ENCODE data around the gene PLXNA4. TPM values are rescaled to one million over a fixed set of nuclear protein-coding genes. Genes with fewer than 3 reads are reported as not detected.
"Not testable (repeated sequence)": the region's sequence is repeated elsewhere in the genome, so short reads cannot be mapped to it uniquely, and the experiment has no call there.

The PLXNA4 gene
- total RNA-seq, 1 donor from 2014 or later = 14.0 TPM

GRCh38 chr7:132171130-132171576, 405.1 kb downstream of the PLXNA4 start:
- Histone ChIP-seq H3K4me3 (no peak overlapping the region), H3K27me3 (no peaks in the 10 kb centered on the region), H3K9me3 (no peaks in the 10 kb centered on the region), H3K4me1 (no peaks in the 10 kb centered on the region), H3K27ac (no peak overlapping the region), H3K36me3 (no peaks in the 10 kb centered on the region)
- TF ChIP-seq POLR2A (IDR thresholded peaks at IDR 0.05) (no peak), POLR2AphosphoS5 (IDR thresholded peaks at IDR 0.05; ENCODE audit: insufficient read depth in 1 of 2, low read depth in 1 of 2) (no peak)
- TF ChIP-seq, protein P1, sequence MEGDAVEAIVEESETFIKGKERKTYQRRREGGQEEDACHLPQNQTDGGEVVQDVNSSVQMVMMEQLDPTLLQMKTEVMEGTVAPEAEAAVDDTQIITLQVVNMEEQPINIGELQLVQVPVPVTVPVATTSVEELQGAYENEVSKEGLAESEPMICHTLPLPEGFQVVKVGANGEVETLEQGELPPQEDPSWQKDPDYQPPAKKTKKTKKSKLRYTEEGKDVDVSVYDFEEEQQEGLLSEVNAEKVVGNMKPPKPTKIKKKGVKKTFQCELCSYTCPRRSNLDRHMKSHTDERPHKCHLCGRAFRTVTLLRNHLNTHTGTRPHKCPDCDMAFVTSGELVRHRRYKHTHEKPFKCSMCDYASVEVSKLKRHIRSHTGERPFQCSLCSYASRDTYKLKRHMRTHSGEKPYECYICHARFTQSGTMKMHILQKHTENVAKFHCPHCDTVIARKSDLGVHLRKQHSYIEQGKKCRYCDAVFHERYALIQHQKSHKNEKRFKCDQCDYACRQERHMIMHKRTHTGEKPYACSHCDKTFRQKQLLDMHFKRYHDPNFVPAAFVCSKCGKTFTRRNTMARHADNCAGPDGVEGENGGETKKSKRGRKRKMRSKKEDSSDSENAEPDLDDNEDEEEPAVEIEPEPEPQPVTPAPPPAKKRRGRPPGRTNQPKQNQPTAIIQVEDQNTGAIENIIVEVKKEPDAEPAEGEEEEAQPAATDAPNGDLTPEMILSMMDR (IDR thresholded peaks at IDR 0.05) = no peak
- intact Hi-C loops (cut with DNase I) = no loop called here
- no peak for DNase-seq (ENCODE audit: extremely low spot score in 2 of 2)

DNA sequence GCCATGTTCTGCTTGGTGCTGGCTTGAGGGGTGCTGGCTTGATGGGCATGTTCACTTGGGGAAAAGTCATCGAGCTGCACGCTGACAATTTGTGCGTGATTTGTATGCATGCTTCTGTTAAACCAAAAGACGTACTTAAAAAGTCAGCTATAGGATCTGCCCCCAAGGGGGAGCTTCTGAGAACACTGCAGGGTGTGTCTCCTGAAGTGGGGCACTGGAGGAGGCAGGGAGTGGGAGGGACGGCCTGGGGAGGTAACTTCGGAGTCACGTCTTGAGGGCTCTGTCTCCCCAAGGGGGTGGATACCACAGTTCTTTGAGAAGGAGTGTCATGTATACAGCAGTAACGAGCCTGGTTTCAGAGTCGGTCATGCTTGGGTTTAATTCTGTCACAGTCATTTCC, 406.5 kb downstream of the PLXNA4 start:
- Histone ChIP-seq H3K36me3 (no peaks in the 10 kb centered on the region), H3K27ac (no peak overlapping the region), H3K9me3 (no peaks in the 10 kb centered on the region), H3K4me1 (no peaks in the 10 kb centered on the region), H3K4me3 (no peak overlapping the region), H3K27me3 (no peaks in the 10 kb centered on the region)
- no peak for DNase-seq (ENCODE audit: extremely low spot score in 2 of 2)
- TF ChIP-seq POLR2AphosphoS5 (IDR thresholded peaks at IDR 0.05; ENCODE audit: insufficient read depth in 1 of 2, low read depth in 1 of 2) = no peak
- TF ChIP-seq, protein P1 (IDR thresholded peaks at IDR 0.05) = no peak
- TF ChIP-seq POLR2A (IDR thresholded peaks at IDR 0.05) = no peak
- intact Hi-C loops (cut with DNase I) = no loop called here

DNA sequence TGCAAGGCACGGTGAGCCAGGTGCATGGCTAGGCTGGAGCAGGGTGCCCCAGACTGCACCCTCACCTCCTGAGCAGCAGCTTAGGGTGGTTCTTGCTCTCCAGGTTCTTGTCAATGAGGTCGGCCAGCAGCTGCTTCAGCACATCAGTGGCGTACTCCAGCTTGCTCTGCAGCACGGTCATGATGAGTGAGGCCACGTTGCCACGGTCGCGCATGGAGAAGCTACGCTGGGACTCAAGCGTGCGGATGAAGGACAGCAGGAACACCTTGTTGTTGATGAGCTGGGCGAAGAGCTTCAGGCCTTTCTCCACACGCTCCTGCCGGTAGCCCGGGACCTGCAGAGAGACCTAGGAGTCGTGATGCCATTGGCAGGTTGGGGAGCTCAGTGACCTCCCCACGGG, 408.0 kb downstream of the PLXNA4 start:
- H3K4me1 ChIP-seq = no peaks in the 10 kb centered on the region
- TF ChIP-seq, protein P1 (IDR thresholded peaks at IDR 0.05) = no peak
- TF ChIP-seq POLR2AphosphoS5 (IDR thresholded peaks at IDR 0.05; ENCODE audit: insufficient read depth in 1 of 2, low read depth in 1 of 2) (no peak), POLR2A (IDR thresholded peaks at IDR 0.05) (no peak)
- H3K36me3 ChIP-seq = no peaks in the 10 kb centered on the region
- no peak overlapping the region for H3K27ac ChIP-seq
- no peak for DNase-seq (ENCODE audit: extremely low spot score in 2 of 2)
- no peak overlapping the region for H3K4me3 ChIP-seq
- intact Hi-C loops (cut with DNase I) = no loop called here
- H3K27me3 ChIP-seq = no peaks in the 10 kb centered on the region
- H3K9me3 ChIP-seq = no peaks in the 10 kb centered on the region

DNA sequence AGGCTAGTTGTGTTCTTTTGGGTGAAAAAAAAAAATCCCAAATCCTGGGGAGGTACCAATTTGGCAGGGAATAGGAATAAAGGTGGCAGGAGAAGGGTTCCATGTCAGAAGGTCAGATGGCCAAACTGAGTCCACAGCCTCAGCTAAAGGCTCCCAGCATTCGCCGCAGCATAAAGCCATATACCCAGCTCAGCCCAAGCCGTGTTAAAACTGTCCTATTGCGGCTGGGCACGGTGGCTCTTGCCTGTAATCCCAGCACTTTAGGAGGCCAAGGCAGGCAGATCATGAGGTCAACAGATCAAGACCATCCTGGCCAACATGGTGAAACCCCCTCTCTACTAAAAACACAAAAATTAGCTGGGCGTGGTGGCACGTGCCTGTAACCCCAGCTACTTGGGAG, 410.6 kb downstream of the PLXNA4 start:
- H3K27ac ChIP-seq; H3K9me3 ChIP-seq; intact Hi-C loops (cut with DNase I); H3K4me1 ChIP-seq; H3K27me3 ChIP-seq; DNase-seq (ENCODE audit: extremely low spot score in 2 of 2); H3K36me3 ChIP-seq; H3K4me3 ChIP-seq: not testable (repeated sequence)

DNA sequence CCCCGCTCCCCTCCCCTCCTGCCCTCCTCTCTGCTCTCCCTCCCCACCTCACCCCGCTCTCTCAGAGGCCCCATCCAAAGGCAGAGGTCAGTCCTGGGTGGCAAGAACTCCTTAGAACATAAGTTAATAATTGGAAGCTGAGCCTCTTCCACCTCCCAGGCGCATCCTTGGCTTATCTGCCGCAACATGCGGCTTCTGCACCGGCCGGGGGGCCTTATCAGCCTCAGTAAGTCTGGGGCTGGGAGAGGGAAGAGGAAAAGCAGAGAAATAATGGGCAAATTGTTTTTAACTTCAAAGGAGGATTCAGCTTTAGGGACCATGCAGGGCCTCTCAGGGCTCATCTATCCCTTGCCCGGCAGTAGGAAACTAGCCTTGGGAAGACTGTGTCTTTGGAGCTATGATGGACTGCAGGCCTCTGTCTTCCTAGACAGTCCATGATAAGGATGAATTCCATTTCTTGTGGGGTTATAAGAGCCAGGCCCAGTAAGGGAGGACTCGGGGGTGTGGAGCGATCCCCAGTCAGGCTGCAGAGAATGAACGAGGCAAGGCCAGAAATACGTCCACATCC, 411.6 kb downstream of the PLXNA4 start:
- intact Hi-C loops (cut with DNase I) = no loop called here
- TF ChIP-seq, protein P1 (IDR thresholded peaks at IDR 0.05) = no peak
- TF ChIP-seq POLR2AphosphoS5 (IDR thresholded peaks at IDR 0.05; ENCODE audit: insufficient read depth in 1 of 2, low read depth in 1 of 2) = no peak
- no peak for TF ChIP-seq POLR2A (IDR thresholded peaks at IDR 0.05)

More for the DNA sequence above, 411.6 kb downstream of the PLXNA4 start:
- DNase-seq (ENCODE audit: extremely low spot score in 2 of 2) = no peak
- Histone ChIP-seq H3K27ac (no peak overlapping the region), H3K4me1 (no peaks in the 10 kb centered on the region), H3K9me3 (no peaks in the 10 kb centered on the region), H3K36me3 (no peaks in the 10 kb centered on the region), H3K4me3 (no peak overlapping the region), H3K27me3 (no peaks in the 10 kb centered on the region)

Measured in vagina (tissue), 2 donors.